Fibroblast of lung (primary cell): ENCODE results near the gene HIP1R. TPM values are rescaled to one million over a fixed set of nuclear protein-coding genes. Genes with fewer than 3 reads are reported as not detected.

Experiments used
- DNase-seq, 2 donors: peaks; one replicate each; pipeline versions ENCODE4 v3.0.0 to v3.0.0-alpha.2; 2010; ENCODE audit warnings: low read depth in 2 of 2
- H2AFZ ChIP-seq: 2 replicates; pipeline ENCODE4 v1.5.1; 2012; ENCODE audit warnings: low read length, control low read depth, inconsistent platforms
- H3K27ac ChIP-seq: 2 replicates; pipeline ENCODE4 v1.5.1; 2011; ENCODE audit warnings: low read length, control low read depth; ENCODE audit not compliant: insufficient read depth
- H3K27me3 ChIP-seq: 2 replicates; pipeline ENCODE4 v1.5.1; 2011; ENCODE audit warnings: mild to moderate bottlenecking, low read length; ENCODE audit not compliant: control insufficient read depth, insufficient read depth
- H3K36me3 ChIP-seq: 2 replicates; pipeline ENCODE4 v1.5.1; 2011; ENCODE audit warnings: low read length; ENCODE audit not compliant: control insufficient read depth, insufficient read depth
- H3K4me1 ChIP-seq: 2 replicates; pipeline ENCODE4 v1.5.1; 2011; ENCODE audit warnings: low read length; ENCODE audit not compliant: control insufficient read depth, insufficient read depth; ENCODE audit errors: extremely low read depth
- H3K4me2 ChIP-seq: 2 replicates; pipeline ENCODE4 v1.5.1; 2011; ENCODE audit warnings: low read length, control low read depth; ENCODE audit not compliant: insufficient read depth; ENCODE audit errors: extremely low read depth
- H3K4me3 ChIP-seq, 4 experiments: fragments of 200-600 bp in 1 of 4; sonication (generic) in 1 of 4; replicated peaks in 1 of 4; 2 replicates each; pipeline ENCODE4 v1.5.1; 2011 to 2016; ENCODE audit warnings: low read length in 4 of 4, low read depth in 3 of 4, mild to moderate bottlenecking in 3 of 4, control low read depth in 2 of 4, inconsistent platforms in 1 of 4, mixed read lengths in 1 of 4; ENCODE audit not compliant: insufficient read depth in 1 of 4; ENCODE audit errors: control extremely low read depth in 1 of 4
- H3K79me2 ChIP-seq: 2 replicates; pipeline ENCODE4 v1.5.1; 2012; ENCODE audit warnings: mild to moderate bottlenecking, low read length, inconsistent platforms; ENCODE audit not compliant: control insufficient read depth, insufficient read depth
- H3K9ac ChIP-seq: 2 replicates; pipeline ENCODE4 v1.5.1; 2011; ENCODE audit warnings: mild to moderate bottlenecking, low read length, control low read depth; ENCODE audit not compliant: insufficient read depth
- H3K9me3 ChIP-seq: 2 replicates; pipeline ENCODE4 v1.5.1; 2012; ENCODE audit warnings: low read depth, low read length; ENCODE audit not compliant: control insufficient read depth, insufficient read depth
- H4K20me1 ChIP-seq: 2 replicates; pipeline ENCODE4 v1.5.1; 2011; ENCODE audit warnings: low read length; ENCODE audit not compliant: control insufficient read depth, insufficient read depth; ENCODE audit errors: extremely low read depth
- CTCF ChIP-seq, 2 donors: IDR thresholded peaks in 1 of 2; conservative IDR thresholded peaks in 1 of 2; 1 replicate in 1 of 2; 2 replicates in 1 of 2; pipeline ENCODE4 v1.5.1; 2011 to 2012; ENCODE audit warnings: low read length in 2 of 2, control low read depth in 1 of 2, inconsistent platforms in 1 of 2, low read depth in 1 of 2, mild to moderate bottlenecking in 1 of 2
- EZH2 ChIP-seq: IDR thresholded peaks from 2 replicates; pipeline ENCODE4 v1.5.1; 2012; ENCODE audit warnings: low read length, control low read depth, mild to moderate bottlenecking; ENCODE audit errors: missing control alignments
- polyA plus RNA-seq, 2 donors: library from polyadenylated mRNA; depleted of rRNA in 1 of 2; stranded (reverse) in 1 of 2; unstranded in 1 of 2; fragments of >200 nt; gene quantifications; 2 replicates each; pipeline ENCODE4 v1.2.1, GENCODE V29; 2011 to 2012; ENCODE audit warnings: missing spikeins in 1 of 2
- total RNA-seq: library from RNA; depleted of rRNA; stranded (reverse); fragments of >200 nt; gene quantifications from 2 replicates; pipeline ENCODE4 v1.2.1, GENCODE V29; 2014

HIP1R gene
- total and polyA plus RNA-seq, 2 donors (not counting 1 experiment from before 2014, with no cell fraction given): 3.4 to 21.3 TPM

GRCh38 chr12:122845041-122845864, 10.0 kb downstream of the HIP1R start:
- Histone ChIP-seq H3K27me3 (no peaks in the 10 kb centered on the region), H3K27ac (no peak overlapping the region), H3K9ac (no peak overlapping the region), H2AFZ (no peak overlapping the region), H3K4me2 (no peak overlapping the region), H3K79me2 (no peaks in the 10 kb centered on the region), H3K4me1 (peaks cover 11% of the 10 kb centered on the region), H4K20me1 (no peaks in the 10 kb centered on the region), H3K9me3 (no peaks in the 10 kb centered on the region), H3K4me3 (no peak overlapping the region), H3K36me3 (no peaks in the 10 kb centered on the region)
- TF ChIP-seq EZH2: no peak
- no peak for TF ChIP-seq CTCF (conservative IDR thresholded peaks at IDR 0.05 in 1 of 2, IDR thresholded peaks at IDR 0.05 in 1 of 2; ENCODE audit: low read depth in 1 of 2, low read length in 2 of 2)
- DNase-seq: no peak

GRCh38 chr12:122845865-122846621, 10.8 kb downstream of the HIP1R start:
- no peaks in the 10 kb centered on the region for H3K79me2 ChIP-seq
- TF ChIP-seq EZH2: no peak
- no peak for TF ChIP-seq CTCF (conservative IDR thresholded peaks at IDR 0.05 in 1 of 2, IDR thresholded peaks at IDR 0.05 in 1 of 2; ENCODE audit: low read depth in 1 of 2, low read length in 2 of 2)
- H2AFZ ChIP-seq: no peak overlapping the region

More at GRCh38 chr12:122845865-122846621, 10.8 kb downstream of the HIP1R start:
- Histone ChIP-seq H3K9ac (no peak overlapping the region), H3K27me3 (no peaks in the 10 kb centered on the region), H3K9me3 (no peaks in the 10 kb centered on the region), H3K4me2 (no peak overlapping the region), H3K4me1 (peaks cover 9% of the 10 kb centered on the region), H3K36me3 (no peaks in the 10 kb centered on the region), H4K20me1 (no peaks in the 10 kb centered on the region), H3K4me3 (no peak overlapping the region), H3K27ac (no peak overlapping the region)
- no peak for DNase-seq
